Activated CD8-positive, alpha-beta memory T cell treated with anti-CD3 and anti-CD28 coated beads, Interleukin-2, amount 50 U/mL, for 4 hours (primary cell): ENCODE results near the gene CYSRT1.

Source experiments
- DNase-seq: peaks from one replicate; pipeline ENCODE4 v3.0.0-alpha.2; 2020

CYSRT1 gene

GRCh38 chr9:137273095-137273490 is 48.1 kb downstream of the CYSRT1 start:
- DNase-seq = no peak

GRCh38 chr9:137273611-137274320 is 48.8 kb downstream of the CYSRT1 start:
- DNase-seq = no peak

- no peak for DNase-seq
Measured at GRCh38 chr9:137275203-137275587, 50.2 kb downstream of the CYSRT1 start.
